GM12873 (cell line): ENCODE data around the gene RASL11A.

Experiments
- TF ChIP-seq, protein P1 (sequence below): IDR thresholded peaks from 2 replicates; pipeline ENCODE4 v1.5.1; 2012; ENCODE audit warnings: low read depth, mild to moderate bottlenecking, moderate library complexity, low read length, control low read depth; ENCODE audit not compliant: insufficient read depth; ENCODE audit errors: missing control alignments

The RASL11A gene

DNA sequence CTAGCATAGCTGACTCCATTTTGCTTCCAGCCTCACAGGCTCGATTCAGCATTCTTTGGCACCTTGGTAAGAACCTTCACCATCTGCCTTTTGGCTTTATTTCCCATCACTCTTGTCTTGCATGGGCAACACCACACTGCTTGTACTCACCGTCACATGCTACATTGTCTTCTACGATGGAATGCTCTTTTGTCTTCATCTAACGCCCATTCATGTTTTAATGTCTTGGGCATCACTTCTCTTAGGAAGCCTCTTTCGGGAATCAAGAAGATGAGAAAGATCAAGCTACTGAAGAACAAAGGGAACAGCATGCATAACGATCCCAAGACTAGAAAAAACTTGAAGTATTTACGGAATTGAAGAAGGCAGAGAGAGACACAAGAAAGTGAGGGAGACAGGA is 25.0 kb upstream of the RASL11A start:
- TF ChIP-seq, protein P1, sequence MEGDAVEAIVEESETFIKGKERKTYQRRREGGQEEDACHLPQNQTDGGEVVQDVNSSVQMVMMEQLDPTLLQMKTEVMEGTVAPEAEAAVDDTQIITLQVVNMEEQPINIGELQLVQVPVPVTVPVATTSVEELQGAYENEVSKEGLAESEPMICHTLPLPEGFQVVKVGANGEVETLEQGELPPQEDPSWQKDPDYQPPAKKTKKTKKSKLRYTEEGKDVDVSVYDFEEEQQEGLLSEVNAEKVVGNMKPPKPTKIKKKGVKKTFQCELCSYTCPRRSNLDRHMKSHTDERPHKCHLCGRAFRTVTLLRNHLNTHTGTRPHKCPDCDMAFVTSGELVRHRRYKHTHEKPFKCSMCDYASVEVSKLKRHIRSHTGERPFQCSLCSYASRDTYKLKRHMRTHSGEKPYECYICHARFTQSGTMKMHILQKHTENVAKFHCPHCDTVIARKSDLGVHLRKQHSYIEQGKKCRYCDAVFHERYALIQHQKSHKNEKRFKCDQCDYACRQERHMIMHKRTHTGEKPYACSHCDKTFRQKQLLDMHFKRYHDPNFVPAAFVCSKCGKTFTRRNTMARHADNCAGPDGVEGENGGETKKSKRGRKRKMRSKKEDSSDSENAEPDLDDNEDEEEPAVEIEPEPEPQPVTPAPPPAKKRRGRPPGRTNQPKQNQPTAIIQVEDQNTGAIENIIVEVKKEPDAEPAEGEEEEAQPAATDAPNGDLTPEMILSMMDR = no peak

DNA sequence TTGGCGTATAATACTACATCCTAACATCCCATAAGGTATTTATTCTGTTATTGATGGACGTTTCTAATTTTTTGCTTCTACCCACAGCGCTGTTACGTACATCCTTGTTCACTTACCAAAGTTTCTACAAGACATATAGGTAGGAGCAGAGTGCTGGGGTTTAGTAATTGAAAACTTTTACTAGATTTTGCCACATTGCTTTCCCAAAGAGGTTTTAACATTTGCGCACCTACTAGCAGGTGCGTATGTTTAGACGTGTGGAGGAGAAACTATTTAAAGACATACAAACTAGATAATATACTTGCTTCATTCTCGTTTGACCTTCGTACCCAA is 19.8 kb upstream of the RASL11A start:
- TF ChIP-seq, protein P1 = no peak

DNA sequence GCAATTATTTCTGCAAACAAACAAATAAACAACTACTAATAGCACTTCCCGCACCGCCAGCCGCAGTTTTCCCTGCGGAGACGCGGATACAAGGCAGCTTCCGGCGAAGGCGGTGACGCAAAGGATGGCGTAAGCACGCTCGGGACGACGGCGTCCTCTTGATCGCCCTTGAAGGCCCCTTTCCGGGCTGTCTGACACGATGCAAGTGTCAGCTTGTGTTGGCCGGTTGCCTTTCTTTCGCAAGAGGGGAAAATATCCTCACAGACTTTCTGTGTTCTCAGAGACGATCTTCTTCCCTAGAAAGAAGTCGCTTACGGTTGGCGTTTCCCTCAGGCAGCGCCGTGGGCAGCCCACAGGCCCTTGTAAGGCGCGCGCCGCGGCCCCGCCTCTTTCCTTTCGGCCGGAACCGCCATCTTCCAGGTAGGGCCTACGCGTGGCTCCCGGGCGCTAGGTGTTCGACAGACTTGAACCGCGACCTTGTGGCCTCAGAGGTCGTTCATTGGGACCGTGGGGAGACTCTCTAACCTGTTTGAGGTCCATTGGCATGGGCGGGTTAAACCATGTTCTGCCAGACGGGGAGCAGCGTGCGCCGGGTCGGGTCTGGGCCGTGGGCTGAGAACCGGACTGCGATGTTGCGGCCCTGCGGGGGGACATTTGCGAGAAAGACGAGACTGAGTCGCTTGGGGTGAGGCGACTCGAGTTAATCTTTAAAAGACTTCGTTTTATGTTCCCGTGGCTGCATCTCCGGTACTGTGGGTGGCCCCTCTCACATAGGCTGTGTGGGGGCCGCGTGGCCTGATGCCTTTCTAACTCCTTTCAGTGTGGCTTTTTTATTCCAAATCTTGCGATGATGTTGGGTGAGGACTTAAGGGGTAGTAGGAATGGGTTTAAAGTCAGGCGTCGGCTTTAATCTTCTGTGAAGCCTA is 19.2 kb upstream of the RASL11A start, which contains the start of gene RPL21:
Gene RPL21, plus strand, starts transcription at position 393 of the 926 bp plus-strand sequence. CDS start 2,219 bp downstream, outside the sequence.
- TF ChIP-seq, protein P1 = no peak

DNA sequence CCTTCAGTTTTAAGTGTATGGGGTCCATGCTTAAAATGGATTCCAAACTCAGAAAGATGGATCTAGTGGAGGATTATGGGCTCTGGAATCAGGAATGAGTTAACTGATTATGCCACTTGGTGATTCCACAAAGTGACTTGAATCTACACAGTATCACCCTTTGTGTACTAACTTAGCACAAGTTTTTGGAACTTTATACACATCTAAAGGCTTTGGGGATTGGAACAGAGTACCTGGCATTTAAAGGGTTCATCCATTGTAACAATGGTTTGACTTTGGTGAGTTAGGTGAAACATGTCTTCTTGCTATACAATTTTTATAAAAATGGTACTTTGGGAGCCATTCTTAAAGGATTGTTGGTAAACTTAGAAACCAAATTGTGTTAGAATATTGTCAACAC is 18.2 kb upstream of the RASL11A start:
- TF ChIP-seq, protein P1 = no peak

DNA sequence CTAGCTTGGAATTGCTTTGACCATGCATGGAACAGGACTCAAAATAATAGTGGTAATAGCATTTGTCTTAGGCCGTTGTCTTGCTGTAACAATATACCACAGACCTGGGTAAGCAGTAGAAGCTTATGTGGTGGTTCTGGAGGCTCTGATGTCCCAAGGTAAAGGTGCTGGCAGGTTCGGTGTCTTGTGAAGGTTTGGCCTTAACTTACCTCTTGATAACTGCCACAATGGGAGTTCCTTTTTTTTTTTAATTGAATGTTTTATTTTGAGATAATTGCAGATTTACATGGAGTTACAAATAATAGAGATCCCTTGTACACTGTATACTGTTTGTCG is 13.4 kb upstream of the RASL11A start:
- TF ChIP-seq, protein P1 = no peak

DNA sequence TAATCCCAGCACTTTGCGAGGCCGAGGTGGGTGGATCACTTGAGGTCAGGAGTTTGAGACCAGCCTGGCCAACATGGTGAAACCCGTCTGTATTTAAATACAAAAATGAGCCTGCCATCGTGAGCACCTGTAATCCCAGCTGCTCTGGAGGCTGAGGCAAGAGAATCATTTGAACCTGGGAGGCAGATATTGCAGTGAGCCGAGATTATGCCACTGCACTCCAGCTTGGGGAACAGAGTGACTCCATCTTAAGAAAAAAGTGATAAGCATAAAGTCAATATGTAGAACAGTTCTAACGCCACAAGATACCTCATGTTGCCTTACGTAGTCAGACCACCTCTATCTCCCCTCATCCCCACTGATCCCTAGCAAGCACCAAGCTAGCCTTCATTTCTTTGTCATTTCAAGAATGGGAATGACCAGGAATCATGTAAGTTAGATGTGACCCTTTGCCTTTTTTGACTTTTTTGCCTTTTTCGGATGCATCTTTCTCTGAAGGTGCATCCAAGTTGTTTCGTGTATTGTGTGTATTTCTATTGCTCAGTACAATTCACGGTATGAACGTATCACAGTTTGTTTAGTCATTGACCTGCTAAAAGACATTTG is 12.9 kb upstream of the RASL11A start:
- TF ChIP-seq, protein P1 = no peak

DNA sequence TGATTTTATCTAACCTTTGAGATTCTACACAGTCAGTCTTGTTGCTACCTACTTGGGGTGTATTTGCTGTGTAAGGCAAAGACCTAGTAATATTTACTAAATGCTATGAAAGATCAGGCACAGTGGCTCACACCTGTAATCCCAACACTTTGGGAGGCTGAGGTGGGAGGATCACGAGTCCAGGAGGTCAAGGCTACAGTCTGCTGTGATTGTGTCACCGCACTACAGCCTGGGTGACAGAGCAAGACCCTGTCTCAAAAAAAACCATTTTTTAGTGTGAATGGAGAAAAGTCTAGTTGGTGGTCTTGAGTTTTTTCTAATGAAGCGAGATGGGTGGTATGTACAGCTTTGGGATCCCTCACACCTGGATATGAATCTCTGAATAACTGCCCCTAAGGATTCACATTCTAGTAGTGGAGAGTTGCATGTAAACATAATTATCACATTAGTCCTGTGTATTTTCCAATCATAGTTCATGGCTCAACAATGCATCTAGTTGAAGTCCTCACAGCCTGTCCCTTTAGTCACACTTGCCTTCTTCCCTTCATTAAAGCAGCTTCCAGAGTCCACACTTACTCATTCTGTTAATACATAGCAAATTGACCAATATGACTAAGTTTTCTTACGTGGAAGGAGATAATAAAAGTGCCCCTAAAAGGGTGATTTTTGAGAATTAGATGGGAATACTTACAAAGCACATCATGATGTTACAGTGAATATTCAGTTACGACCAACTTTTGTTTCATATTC is 11.8 kb upstream of the RASL11A start:
- TF ChIP-seq, protein P1 = no peak
